ENCODE results near the gene RNF130. TPM values are rescaled to one million over a fixed set of nuclear protein-coding genes. Genes with fewer than 3 reads are reported as not detected.
A peak's percentile ranks its signal among the peaks of the same experiment; 100 is the strongest.

Gene RNF130
- total RNA-seq, 1 donor from 2014 or later = 70.8 TPM

- TF ChIP-seq CTCF (IDR thresholded peaks at IDR 0.05) = no peak
- Mint-ChIP-seq H3K36me3 (ENCODE audit: unreplicated experiment) (peaks cover 1% of the 10 kb centered on the region), H3K27ac (ENCODE audit: unreplicated experiment) (no peak overlapping the region), H3K27me3 (ENCODE audit: unreplicated experiment) (no peaks in the 10 kb centered on the region), H3K4me3 (ENCODE audit: unreplicated experiment) (no peak overlapping the region), H3K9me3 (ENCODE audit: unreplicated experiment) (no peaks in the 10 kb centered on the region), H3K4me1 (ENCODE audit: unreplicated experiment) (peaks cover 31% of the 10 kb centered on the region)
- no peak for DNase-seq (ENCODE audit: extremely low spot score, unreplicated experiment)
Observed at GRCh38 chr5:180049185-180049548, 22.4 kb downstream of the RNF130 start.

GRCh38 chr5:180047667-180048066 lies 23.9 kb downstream of the RNF130 start:
- Mint-ChIP-seq H3K27ac (ENCODE audit: unreplicated experiment) (no peak overlapping the region), H3K27me3 (ENCODE audit: unreplicated experiment) (no peaks in the 10 kb centered on the region), H3K36me3 (ENCODE audit: unreplicated experiment) (peaks cover 1% of the 10 kb centered on the region)

DNA sequence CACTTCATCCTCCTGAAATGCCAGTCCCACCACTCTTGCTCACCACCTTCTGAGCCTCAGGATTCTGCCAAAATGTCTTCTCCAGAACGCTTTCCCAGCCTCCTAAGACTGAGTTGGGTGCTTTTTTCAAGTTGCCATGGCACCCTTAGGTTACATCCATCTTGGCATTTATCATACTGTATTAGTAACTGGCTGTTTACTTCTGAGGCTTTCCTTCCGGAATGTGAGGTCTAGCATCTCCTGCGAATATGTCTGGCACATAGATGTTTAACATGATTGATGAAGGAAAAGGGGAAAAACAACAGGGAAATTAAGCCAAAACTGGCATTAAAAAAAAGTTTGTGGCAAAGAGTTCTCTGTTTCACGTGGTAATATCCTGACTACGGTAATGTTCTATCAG lies 24.9 kb downstream of the RNF130 start:
- no peaks in the 10 kb centered on the region for H3K27me3 Mint-ChIP-seq (ENCODE audit: unreplicated experiment)
- no peak for DNase-seq (ENCODE audit: extremely low spot score, unreplicated experiment)
- TF ChIP-seq CTCF (IDR thresholded peaks at IDR 0.05) = no peak
- no peaks in the 10 kb centered on the region for H3K9me3 Mint-ChIP-seq (ENCODE audit: unreplicated experiment)
- H3K4me1 Mint-ChIP-seq (ENCODE audit: unreplicated experiment) = peaks cover 29% of the 10 kb centered on the region
- no peak overlapping the region for H3K4me3 Mint-ChIP-seq (ENCODE audit: unreplicated experiment)
- H3K27ac Mint-ChIP-seq (ENCODE audit: unreplicated experiment) = no peak overlapping the region
- peaks cover 1% of the 10 kb centered on the region for H3K36me3 Mint-ChIP-seq (ENCODE audit: unreplicated experiment)

More at GRCh38 chr5:180047667-180048066, 23.9 kb downstream of the RNF130 start:
- H3K4me3 Mint-ChIP-seq (ENCODE audit: unreplicated experiment) = no peak overlapping the region
- DNase-seq (ENCODE audit: extremely low spot score, unreplicated experiment) = no peak
- H3K9me3 Mint-ChIP-seq (ENCODE audit: unreplicated experiment) = no peaks in the 10 kb centered on the region
- TF ChIP-seq CTCF (IDR thresholded peaks at IDR 0.05) = no peak
- H3K4me1 Mint-ChIP-seq (ENCODE audit: unreplicated experiment) = peaks cover 33% of the 10 kb centered on the region

DNA sequence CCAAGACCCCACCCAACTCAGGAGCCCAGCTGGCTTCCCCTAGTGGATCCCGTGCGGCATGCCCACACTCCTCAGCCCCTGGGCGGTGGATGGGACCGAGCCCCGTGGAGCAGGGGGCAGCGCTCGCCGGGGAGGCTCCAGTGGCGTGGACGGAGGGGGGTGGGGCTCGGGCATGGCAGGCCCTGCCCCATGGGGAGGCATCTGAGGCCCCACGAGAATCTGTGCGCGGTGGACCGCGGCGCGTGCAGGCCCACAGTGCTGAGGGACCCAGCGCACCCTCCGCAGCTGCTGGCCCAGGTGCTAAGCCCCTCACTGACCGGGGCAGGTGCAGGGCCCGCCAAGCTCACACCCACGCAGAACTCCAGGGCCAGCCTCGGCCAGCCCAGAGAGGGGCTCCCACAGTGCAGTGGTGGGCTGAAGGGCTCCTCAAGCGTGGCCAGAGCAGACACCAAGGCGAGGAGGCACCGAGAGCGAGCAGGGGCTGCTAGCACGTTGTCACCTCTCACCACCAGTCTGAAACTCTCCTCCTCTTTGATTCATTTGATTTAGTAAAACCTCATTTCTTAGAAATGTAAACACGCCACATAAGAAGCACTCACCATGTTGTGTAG lies 25.6 kb downstream of the RNF130 start:
- TF ChIP-seq CTCF (IDR thresholded peaks at IDR 0.05) = no peak
- Mint-ChIP-seq H3K4me1 (ENCODE audit: unreplicated experiment) (peaks cover 29% of the 10 kb centered on the region), H3K27me3 (ENCODE audit: unreplicated experiment) (no peaks in the 10 kb centered on the region), H3K27ac (ENCODE audit: unreplicated experiment) (no peak overlapping the region), H3K9me3 (ENCODE audit: unreplicated experiment) (no peaks in the 10 kb centered on the region), H3K4me3 (ENCODE audit: unreplicated experiment) (no peak overlapping the region), H3K36me3 (ENCODE audit: unreplicated experiment) (peaks cover 3% of the 10 kb centered on the region)
- no peak for DNase-seq (ENCODE audit: extremely low spot score, unreplicated experiment)

DNA sequence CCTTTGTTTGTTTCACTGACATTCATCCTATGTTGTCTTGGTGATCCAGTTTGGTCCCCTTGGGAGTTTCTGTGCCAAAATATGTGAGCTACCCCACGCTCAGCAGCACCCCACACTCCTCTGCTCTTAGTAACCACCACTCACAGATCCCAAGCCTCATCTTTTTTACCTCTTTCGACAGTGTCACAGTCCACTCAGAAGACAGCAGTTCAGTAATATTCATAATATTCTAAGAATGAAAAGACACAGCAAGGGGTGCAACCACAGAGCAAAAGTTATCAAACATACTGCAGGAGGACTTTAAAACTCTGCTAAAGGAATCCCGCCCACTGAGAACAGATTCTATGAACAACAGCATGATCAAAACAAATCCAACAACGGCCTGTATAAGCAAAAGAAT lies 28.2 kb downstream of the RNF130 start:
- H3K27me3 Mint-ChIP-seq (ENCODE audit: unreplicated experiment) = no peaks in the 10 kb centered on the region
- H3K4me3 Mint-ChIP-seq (ENCODE audit: unreplicated experiment) = no peak overlapping the region
- no peak for TF ChIP-seq CTCF (IDR thresholded peaks at IDR 0.05)
- H3K9me3 Mint-ChIP-seq (ENCODE audit: unreplicated experiment) = no peaks in the 10 kb centered on the region
- H3K36me3 Mint-ChIP-seq (ENCODE audit: unreplicated experiment) = peaks cover 22% of the 10 kb centered on the region
- no peak for DNase-seq (ENCODE audit: extremely low spot score, unreplicated experiment)
- H3K4me1 Mint-ChIP-seq (ENCODE audit: unreplicated experiment) = peaks cover 10% of the 10 kb centered on the region
- H3K27ac Mint-ChIP-seq (ENCODE audit: unreplicated experiment) = peak overlapping the region; percentile 15

Measured in osteocyte (in vitro differentiated cells).